ENCODE results near the gene LAPTM5. TPM values are rescaled to one million over a fixed set of nuclear protein-coding genes. Genes with fewer than 3 reads are reported as not detected.

LAPTM5 gene
- total and polyA plus RNA-seq, 2 of the 8 experiments (the other 6 are each of a cell fraction or from before 2014, with no cell fraction given), result 0.37 to 1.4 TPM

DNA sequence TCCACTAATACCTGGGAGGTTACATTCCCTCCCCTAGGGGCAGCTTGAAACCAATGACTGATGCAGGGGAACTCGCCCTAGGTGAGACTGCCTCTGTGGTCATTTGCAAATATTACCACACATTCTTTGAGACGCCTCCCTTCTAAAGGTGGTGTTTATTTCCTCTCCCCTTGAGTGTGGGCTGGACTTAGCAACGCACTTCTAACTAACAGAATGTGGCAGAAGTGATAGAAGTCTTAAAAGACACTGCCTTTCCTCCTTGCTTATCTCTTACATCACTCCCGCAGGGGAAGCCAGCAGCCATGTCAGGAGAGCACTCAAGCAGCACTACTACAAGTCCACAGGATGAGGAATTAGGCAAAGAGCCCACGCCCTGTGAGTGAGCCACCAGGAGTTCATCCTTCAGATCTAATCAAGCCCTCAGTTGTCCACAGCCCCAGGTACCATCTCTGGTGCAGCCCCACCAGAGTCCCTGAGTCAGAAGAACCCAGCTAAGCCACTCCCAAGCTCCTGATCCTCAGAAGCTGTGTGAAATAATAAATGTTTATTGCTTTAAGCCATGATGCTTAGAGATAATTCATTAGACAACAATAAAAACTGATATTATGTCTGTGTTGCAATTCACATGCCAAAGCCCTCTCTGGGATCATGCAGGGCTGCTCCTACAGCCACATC lies 19.4 kb downstream of the LAPTM5 start (continued):
- TF ChIP-seq, protein P1, sequence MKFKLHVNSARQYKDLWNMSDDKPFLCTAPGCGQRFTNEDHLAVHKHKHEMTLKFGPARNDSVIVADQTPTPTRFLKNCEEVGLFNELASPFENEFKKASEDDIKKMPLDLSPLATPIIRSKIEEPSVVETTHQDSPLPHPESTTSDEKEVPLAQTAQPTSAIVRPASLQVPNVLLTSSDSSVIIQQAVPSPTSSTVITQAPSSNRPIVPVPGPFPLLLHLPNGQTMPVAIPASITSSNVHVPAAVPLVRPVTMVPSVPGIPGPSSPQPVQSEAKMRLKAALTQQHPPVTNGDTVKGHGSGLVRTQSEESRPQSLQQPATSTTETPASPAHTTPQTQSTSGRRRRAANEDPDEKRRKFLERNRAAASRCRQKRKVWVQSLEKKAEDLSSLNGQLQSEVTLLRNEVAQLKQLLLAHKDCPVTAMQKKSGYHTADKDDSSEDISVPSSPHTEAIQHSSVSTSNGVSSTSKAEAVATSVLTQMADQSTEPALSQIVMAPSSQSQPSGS (IDR thresholded peaks at IDR 0.05; ENCODE audit: low read length), result no peak
- peak in 1 of 2 experiments; percentile 23; a peak in 1 of 4 replicates for TF ChIP-seq RAD21 (IDR thresholded peaks at IDR 0.05 in 1 of 2, conservative IDR thresholded peaks at IDR 0.05 in 1 of 2; ENCODE audit: low read depth in 2 of 2, low read length in 2 of 2)
- TF ChIP-seq PHF8 (conservative IDR thresholded peaks at IDR 0.05; ENCODE audit: low read depth, low read length), result no peak
- no peak for TF ChIP-seq CEBPB (IDR thresholded peaks at IDR 0.05; ENCODE audit: low read depth, low read length)
